Measurements from ENCODE around the gene UBE2I.
A peak's percentile ranks its signal among the peaks of the same experiment; 100 is the strongest.

Gene UBE2I

DNA sequence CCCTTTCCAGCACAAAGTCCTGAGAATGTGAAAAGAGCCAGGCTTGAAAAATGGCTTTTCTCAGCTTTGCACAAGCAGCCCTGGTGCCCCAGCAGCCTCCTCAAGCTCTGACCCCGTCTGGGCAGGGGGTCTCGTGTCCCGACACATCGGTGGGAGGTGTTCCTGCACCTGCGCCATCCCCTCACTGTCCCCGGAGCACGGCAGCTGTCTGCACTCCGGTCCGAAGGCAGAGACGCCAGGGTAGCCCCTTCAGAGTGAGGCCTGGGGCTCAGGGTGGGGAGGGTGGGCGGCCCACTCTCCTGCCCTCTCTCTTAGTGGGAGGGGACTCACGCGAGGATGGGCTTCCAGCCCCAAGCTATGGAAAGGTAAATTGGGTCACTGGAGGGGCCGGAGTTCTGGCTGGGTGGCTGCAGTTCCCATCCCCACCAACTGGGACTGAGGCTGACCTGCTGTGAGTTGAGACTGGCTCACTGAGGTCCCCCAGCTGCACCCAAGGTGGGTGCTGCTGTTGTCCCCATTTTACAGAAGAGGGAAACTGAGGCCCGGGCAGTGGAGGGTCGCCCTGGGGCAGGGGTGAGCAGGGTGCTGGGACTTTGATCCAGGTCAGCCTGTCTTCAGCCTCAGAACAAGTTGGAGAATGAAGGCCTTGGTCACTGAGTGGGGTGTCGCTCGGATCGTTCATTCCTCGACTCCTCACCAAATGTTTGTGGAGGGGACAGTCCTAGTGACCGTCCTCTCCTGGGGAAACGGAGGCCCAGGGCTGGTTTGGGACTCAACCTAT, 21.7 kb downstream of the UBE2I start:
- peak overlapping the region; percentile 59 for H3K4me3 ChIP-seq (ENCODE audit: low read depth, low read length)
- TF ChIP-seq, protein P1, sequence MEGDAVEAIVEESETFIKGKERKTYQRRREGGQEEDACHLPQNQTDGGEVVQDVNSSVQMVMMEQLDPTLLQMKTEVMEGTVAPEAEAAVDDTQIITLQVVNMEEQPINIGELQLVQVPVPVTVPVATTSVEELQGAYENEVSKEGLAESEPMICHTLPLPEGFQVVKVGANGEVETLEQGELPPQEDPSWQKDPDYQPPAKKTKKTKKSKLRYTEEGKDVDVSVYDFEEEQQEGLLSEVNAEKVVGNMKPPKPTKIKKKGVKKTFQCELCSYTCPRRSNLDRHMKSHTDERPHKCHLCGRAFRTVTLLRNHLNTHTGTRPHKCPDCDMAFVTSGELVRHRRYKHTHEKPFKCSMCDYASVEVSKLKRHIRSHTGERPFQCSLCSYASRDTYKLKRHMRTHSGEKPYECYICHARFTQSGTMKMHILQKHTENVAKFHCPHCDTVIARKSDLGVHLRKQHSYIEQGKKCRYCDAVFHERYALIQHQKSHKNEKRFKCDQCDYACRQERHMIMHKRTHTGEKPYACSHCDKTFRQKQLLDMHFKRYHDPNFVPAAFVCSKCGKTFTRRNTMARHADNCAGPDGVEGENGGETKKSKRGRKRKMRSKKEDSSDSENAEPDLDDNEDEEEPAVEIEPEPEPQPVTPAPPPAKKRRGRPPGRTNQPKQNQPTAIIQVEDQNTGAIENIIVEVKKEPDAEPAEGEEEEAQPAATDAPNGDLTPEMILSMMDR (IDR thresholded peaks at IDR 0.05; ENCODE audit: insufficient read depth, low read depth, low read length, missing control alignments), result no peak
- no peak for DNase-seq (ENCODE audit: low read depth)

DNA sequence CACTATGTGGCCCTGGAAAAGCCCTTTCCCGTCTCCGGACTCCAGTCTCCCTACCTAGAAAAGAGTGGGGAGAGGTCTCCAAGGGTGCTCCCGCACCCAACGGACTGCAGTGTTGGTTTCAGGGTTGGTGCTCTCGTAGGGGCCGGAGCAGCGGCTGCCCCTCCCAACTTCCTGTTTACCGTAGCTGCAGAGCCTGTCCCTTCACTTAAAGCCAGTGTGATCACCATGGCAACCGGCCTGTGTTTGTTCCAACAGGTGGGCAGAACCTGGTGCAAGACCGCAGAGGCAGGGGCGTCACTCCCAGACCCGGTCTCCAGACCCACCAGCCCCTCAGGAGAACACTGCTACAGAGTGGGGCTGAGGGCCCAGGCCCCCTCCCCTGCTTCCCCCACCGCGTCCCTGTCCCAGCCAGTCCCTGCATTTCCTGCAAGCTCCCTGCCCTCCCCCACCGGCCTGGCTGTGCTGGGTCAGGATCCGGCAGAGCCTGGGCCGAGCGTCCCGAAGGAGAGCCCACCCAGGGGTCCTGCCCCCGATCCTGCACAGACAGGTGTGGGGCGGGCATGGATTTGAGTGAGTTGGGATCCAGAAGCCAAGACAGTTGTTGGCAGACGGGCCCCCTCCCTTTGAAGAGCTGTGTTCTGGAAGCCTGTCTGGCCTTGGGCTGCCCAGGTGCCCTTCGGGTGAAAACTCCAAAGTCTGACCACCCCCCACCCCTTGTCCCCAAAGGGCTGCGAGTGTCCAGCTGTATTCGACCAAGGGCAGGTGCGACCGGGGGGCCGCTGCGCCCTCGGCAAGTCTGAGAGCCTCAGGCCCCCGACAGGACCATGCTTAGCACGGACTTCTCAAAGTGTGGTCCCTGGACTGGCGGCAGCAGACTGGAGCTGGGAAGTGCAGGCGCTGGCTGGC, 22.5 kb downstream of the UBE2I start:
- TF ChIP-seq, protein P1 (IDR thresholded peaks at IDR 0.05; ENCODE audit: insufficient read depth, low read depth, low read length, missing control alignments), result no peak
- peak; percentile 94 for DNase-seq (ENCODE audit: low read depth)
- H3K4me3 ChIP-seq (ENCODE audit: low read depth, low read length), result peak overlapping the region; percentile 59

DNA sequence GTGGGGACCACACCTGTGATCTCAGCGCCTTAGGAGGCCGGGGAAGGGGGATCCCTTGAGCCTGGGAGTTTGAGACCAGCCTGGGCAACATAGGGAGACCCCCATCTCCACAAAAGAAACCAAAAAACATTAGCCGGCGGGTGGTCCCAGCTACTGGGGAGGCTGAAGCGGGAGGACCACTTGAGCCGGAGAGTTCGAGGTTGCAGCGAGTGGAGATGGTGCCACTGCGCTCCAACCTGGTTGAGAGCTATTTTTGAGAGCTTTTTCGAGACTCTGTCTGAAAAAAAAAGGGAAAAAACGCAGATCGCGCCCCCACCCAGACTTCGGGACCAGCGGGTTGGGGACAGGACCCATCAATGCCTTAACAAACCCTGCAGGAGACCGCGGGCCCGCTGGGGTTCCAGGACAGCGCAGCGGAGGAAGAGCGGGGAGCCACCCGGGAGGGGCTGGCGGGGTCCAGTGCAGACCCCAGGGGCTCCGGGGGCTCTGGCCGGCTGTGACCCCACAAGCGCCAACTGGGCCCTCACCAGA, 23.2 kb downstream of the UBE2I start:
- DNase-seq (ENCODE audit: low read depth), result no peak
- H3K4me3 ChIP-seq (ENCODE audit: low read depth, low read length), result no peak overlapping the region
- TF ChIP-seq, protein P1 (IDR thresholded peaks at IDR 0.05; ENCODE audit: insufficient read depth, low read depth, low read length, missing control alignments), result no peak

DNA sequence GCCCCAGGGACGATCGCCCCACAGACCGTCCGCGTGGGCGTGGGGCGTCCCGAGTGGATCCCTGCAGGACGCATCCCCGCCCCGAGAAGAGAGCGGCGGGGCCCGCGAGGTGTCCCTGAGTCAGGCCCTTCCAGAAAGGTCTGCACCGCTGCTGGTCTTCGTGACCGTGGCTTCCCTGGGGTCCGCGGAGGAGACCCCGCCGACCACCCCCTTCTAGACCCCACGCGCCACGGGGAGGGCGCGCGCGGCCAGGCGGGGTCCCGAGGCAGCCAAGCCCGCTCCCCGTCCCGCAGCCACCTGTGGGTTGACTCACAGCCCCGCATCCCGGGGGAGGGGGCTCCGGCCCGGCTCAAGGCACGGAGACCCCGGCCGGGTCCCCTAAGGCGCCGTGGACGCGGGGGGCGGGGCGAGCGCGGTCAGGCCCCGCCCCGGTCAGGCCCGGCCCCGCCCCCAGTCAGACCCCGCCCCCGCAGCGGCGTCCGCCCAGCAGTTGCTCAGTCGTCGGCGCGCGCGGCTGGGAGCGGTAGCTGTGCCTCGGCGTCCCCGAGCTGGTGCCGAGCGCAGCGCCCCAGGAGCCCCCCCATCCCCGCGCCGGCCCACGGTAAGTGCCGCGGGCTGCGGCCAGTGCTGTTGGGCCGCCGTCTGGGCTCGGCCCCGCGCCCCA, 23.8 kb downstream of the UBE2I start, which contains the start of gene BAIAP3:
Gene BAIAP3 (plus strand): TSS at position 497 of the 664 bp plus-strand sequence. CDS start 4,905 bp downstream, outside the sequence.
- peak; percentile 52 for DNase-seq (ENCODE audit: low read depth)
- TF ChIP-seq, protein P1 (IDR thresholded peaks at IDR 0.05; ENCODE audit: insufficient read depth, low read depth, low read length, missing control alignments), result no peak
- no peak within 1 kb of the TSS; the same call in 1 of the 2 replicates for H3K4me3 ChIP-seq (ENCODE audit: low read depth, low read length)

DNA sequence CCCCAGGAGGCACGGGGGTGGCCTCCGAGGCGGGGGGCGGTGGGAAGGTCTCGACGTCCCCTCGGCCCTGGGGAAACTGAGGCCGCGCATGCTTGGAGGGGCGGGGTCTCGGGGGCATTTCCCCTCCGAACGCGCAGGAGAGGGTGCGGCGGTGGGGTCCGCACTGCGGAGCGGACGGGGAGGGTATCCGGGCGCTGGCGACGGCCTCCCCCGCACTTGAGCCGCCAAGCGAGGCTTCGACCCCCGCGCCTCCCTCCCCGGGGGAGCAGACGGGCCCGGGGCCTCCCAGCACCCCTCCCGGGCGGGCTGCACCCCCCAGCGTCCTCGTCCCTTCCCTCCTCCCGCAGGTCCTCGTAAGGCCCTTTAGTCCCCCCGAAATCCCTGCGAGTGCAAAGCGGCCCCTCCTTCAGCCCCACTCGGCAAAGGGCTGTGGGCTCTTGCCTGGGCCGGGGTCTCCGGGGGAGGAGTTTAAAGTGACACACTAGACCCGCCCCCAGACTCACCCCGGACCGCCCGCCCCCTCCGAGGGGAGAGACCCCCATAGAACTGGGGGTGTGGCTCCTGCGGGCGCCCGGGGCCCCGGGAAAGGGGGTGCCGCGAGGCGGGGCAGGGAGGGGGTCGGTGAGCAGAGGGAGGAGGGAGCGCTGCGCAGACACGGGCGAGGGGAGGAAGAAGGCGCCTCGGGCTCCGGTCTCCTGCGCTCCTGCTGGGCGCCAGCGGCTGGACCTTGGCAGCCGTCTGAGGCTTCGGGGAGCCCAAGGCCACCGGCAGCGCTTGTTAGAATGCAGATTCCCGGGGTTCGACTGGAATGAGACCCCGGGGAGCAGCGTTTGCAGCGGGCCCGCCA, 24.6 kb downstream of the UBE2I start:
- no peak overlapping the region; the same call in 1 of the 2 replicates for H3K4me3 ChIP-seq (ENCODE audit: low read depth, low read length)
- no peak for DNase-seq (ENCODE audit: low read depth)
- TF ChIP-seq, protein P1 (IDR thresholded peaks at IDR 0.05; ENCODE audit: insufficient read depth, low read depth, low read length, missing control alignments), result no peak

All from GM12865 (cell line).